Measurements from ENCODE around the gene PECR. TPM values are rescaled to one million over a fixed set of nuclear protein-coding genes. Genes with fewer than 3 reads are reported as not detected.

PECR gene
- total and polyA plus RNA-seq, 8 donors = 3.8 to 7.5 (median 4.8) TPM

DNA sequence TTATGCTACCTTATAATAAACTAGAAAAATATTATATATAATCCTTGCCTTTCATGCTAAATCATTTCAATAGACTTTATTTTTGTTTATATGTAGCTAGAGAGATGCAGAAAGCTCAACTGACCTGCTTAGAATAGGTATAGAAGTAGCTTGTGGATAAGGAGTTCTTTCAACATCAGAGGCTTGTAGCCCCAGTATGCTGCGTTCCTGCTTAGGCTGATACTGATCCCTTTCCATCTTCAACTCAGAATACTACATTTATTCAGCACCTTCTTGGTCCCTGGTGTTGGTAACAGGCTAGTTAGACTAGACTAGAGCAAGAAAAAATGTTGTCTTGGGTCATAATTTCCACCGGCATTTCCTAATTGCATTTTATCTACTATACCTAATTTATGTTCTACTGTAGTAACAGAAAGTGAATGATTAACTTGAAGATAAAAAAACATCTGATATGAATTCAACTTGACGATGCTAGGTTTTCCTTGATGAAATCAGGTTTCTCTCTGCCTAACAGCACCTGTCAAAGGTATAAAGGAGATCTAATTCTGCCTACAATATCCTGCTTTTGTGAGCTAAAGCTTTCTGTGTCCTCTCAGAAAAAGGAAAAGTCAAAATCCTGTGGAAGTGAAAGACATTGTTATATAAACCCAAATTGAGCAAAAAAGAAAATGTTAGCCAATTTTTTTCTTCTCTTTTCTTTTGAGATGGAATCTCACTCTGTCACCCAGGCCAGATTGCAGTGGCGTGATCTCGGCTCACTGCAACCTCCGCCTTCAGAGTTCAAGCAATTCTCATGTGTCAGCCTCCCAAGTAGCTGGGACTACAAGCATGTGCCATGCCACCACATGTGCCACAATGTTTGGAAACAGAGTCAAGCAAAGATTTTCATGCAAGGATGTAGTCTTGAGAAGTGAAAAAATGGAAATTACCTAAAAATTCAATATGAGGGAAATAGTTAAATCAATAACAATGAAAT lies 5.8 kb downstream of the PECR start:
- Histone ChIP-seq H3K4me1 (peaks cover 0 to 10% (median 6%) of the 10 kb centered on the region in 3 donors), H3K27ac (peak overlapping the region in 3 of 4 donors; percentile 16 to 55 (median 16)), H3K27me3 (no peaks in the 10 kb centered on the region), H3K4me3 (no peak overlapping the region), H3K9me3 (no peaks in the 10 kb centered on the region), H3K36me3 (no peaks in the 10 kb centered on the region)
- DNase-seq = no peak
- intact Hi-C loops (cut with DNase I) = no loop called here
- peak; percentile 24 to 54 (median 36) for ATAC-seq
- FAIRE-seq = no peak
- no peak for TF ChIP-seq CTCF (IDR thresholded peaks at IDR 0.05)
- WGBS, 2 donors = 56 to 58% methylated on average over 6 of the region's 6 CpGs

DNA sequence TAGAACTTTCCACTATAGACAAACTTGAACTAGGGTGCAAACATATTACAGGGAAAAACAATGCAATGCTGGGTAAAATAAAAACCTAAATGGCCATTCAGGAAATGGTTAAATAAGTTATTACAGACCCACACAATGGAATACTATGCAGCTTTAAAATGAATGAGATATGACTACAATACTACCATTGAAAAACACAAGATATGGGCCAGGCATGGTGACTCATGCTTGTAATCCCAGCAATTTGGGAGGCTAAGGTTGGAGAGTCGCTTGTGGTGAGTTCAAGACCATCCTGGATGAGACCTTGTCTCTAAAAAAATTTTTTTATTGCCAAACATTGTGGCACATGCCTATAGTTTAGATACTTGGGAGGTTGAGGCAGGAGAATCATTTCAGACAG lies 6.8 kb downstream of the PECR start:
- 90 to 93% methylated on average over 1 of the region's 1 CpG for WGBS, 2 donors
- FAIRE-seq (no peak), ATAC-seq (no peak), DNase-seq (no peak)
- no peaks in the 10 kb centered on the region for H3K27me3 ChIP-seq
- intact Hi-C loops (cut with DNase I) = no loop called here
- H3K36me3 ChIP-seq = no peaks in the 10 kb centered on the region
- H3K4me3 ChIP-seq = no peak overlapping the region
- no peaks in the 10 kb centered on the region for H3K9me3 ChIP-seq
- peaks cover 0 to 6% (median 4%) of the 10 kb centered on the region in 3 donors for H3K4me1 ChIP-seq
- no peak for TF ChIP-seq CTCF (IDR thresholded peaks at IDR 0.05)
- no peak overlapping the region for H3K27ac ChIP-seq

DNA sequence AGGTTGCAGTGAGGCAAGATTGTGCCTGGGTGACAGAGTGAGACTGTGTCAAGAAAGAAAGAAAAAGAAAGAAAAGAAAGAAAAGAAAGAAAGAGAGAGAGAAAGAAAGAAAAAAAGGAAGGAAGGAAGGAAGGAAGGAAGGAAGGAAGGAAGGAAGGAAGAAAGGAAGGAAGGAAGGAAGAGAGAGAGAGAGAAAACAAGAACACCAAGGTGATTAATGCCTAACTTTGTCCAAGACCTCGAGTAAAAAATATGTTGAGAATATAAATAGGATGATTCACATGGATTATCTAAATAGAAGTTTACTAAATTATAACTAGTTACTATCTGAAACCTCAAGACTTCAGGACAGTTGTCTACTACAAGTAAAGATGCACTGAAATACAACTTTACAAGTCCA lies 7.2 kb downstream of the PECR start:
- WGBS, 2 donors = 45 to 62% methylated on average over 1 of the region's 1 CpG
- H3K9me3 ChIP-seq = no peaks in the 10 kb centered on the region
- intact Hi-C loops (cut with DNase I) = no loop called here
- ATAC-seq (no peak), FAIRE-seq (no peak), DNase-seq (no peak)
- no peaks in the 10 kb centered on the region for H3K27me3 ChIP-seq
- no peak overlapping the region for H3K27ac ChIP-seq
- no peak for TF ChIP-seq CTCF (IDR thresholded peaks at IDR 0.05)
- no peak overlapping the region for H3K4me3 ChIP-seq
- H3K36me3 ChIP-seq = no peaks in the 10 kb centered on the region
- H3K4me1 ChIP-seq = peaks cover 0 to 6% (median 4%) of the 10 kb centered on the region in 3 donors

DNA sequence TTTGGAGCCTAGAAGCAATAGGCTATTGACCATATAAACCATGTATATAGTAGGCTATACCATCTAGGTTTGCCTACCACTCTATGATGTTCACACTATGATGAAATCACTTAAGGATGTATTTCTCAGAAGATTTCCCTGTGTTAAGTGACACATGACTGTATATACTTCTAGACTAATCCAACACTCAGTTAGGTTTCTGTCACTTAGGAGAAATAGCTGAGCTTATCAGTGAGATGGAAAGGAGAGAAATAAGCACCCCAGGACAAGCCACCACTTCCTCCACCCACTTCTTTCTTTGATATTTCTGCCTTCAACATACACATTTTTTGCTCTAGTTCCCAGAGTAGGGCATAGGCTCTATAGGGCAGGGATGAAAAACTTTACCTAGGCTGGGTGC lies 7.8 kb downstream of the PECR start:
- intact Hi-C loops (cut with DNase I) = no loop called here
- no peak overlapping the region for H3K27ac ChIP-seq
- ATAC-seq (no peak), FAIRE-seq (no peak), DNase-seq (no peak)
- H3K4me1 ChIP-seq = peaks cover 0 to 4% (median 2%) of the 10 kb centered on the region in 3 donors
- no peaks in the 10 kb centered on the region for H3K27me3 ChIP-seq
- TF ChIP-seq CTCF (IDR thresholded peaks at IDR 0.05) = no peak
- no peaks in the 10 kb centered on the region for H3K36me3 ChIP-seq
- H3K4me3 ChIP-seq = no peak overlapping the region
- H3K9me3 ChIP-seq = no peaks in the 10 kb centered on the region

DNA sequence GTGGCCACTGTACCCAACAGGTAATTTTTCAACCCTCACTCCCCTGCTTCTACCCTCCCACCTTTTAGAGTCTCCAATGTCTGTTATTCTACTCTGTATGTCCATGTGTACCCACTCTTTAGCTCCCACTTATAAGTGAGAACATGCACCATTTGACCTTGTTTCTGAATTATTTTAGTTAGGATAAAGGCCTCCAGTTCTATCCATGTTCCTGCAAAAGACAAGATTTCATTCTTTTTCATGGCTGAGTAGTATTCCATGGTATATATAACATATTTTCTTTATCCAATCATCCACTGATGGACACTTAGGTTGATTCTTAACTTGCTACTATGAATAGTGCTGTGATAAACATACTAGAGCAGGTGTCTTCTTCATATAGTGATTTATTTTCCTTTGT lies 9.1 kb downstream of the PECR start:
- Histone ChIP-seq H3K4me3 (no peak overlapping the region), H3K36me3 (no peaks in the 10 kb centered on the region), H3K27me3 (no peaks in the 10 kb centered on the region), H3K27ac (no peak overlapping the region), H3K9me3 (no peaks in the 10 kb centered on the region), H3K4me1 (peaks cover 0 to 4% (median 0%) of the 10 kb centered on the region in 3 donors)
- intact Hi-C loops (cut with DNase I) = no loop called here
- no peak for DNase-seq
- FAIRE-seq = no peak
- TF ChIP-seq CTCF (IDR thresholded peaks at IDR 0.05) = no peak
- ATAC-seq = no peak

Data from pancreas (tissue), 10 donors.